Upper lobe of left lung (tissue), 4 donors: ENCODE results near the gene TCERG1L.

Source experiments
- EP300 ChIP-seq, 4 donors: sonication (generic); formaldehyde crosslinking; IDR thresholded peaks; one replicate each; pipeline ENCODE4 v1.5.1; 2017; ENCODE audit warnings: antibody characterized with exemption in 4 of 4, control low read depth in 2 of 4
- TF ChIP-seq, protein P1 (sequence below), 6 experiments: fragments of 450-650 bp in 4 of 6; fragments of 200-600 bp in 2 of 6; sonication (generic) in 2 of 6; IDR thresholded peaks; one replicate each; pipeline ENCODE4 v1.5.1; 2016 to 2019; ENCODE audit warnings: antibody characterized with exemption in 6 of 6

DNA sequence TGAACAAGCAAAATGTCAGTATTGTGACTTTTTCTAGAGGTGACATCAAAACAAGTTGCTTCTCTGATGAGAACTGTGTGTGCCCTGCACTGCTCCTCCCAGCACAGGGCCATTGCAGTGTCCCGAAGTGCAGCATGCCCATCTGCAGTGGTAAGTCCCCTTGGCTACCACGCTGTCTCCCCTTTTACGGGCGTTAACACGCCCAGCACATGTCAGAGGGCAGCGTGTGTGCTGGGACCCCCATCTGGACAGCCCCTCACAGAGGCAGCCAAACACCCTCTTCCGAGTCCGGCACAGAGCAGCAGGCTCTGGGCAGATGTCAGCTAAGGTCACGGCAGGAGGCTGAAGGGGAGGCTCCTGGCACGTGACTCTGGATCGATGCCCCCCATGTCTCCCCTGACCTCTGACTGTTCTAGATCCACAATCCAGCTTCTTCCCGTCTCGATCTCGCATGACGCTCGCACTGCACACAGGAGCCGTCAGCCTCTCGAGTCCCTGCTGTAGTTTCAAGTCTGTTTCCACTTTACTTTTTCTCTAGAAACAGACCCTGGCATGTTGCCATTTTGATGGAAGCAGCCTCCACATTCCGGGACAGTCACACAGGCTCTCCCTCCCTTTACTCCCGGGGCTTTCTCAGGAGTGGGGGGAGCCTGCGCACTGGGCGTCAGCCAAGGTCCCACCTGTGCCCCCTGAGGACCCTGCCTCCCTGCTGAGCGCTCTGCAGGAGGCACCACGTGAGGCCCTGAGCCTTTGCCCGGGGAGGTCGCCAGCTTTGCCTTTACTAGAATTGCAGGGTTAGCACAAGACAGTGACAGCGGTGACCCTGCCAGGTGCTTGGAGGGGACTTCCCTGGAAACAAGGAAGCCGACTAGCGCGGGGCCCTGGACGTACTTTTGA lies 133.8 kb downstream of the TCERG1L start:
- TF ChIP-seq, protein P1, sequence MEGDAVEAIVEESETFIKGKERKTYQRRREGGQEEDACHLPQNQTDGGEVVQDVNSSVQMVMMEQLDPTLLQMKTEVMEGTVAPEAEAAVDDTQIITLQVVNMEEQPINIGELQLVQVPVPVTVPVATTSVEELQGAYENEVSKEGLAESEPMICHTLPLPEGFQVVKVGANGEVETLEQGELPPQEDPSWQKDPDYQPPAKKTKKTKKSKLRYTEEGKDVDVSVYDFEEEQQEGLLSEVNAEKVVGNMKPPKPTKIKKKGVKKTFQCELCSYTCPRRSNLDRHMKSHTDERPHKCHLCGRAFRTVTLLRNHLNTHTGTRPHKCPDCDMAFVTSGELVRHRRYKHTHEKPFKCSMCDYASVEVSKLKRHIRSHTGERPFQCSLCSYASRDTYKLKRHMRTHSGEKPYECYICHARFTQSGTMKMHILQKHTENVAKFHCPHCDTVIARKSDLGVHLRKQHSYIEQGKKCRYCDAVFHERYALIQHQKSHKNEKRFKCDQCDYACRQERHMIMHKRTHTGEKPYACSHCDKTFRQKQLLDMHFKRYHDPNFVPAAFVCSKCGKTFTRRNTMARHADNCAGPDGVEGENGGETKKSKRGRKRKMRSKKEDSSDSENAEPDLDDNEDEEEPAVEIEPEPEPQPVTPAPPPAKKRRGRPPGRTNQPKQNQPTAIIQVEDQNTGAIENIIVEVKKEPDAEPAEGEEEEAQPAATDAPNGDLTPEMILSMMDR (IDR thresholded peaks at IDR 0.05), result no peak
- TF ChIP-seq EP300 (IDR thresholded peaks at IDR 0.05), result no peak
